ENCODE measurements around the gene NPL.

NPL gene

DNA sequence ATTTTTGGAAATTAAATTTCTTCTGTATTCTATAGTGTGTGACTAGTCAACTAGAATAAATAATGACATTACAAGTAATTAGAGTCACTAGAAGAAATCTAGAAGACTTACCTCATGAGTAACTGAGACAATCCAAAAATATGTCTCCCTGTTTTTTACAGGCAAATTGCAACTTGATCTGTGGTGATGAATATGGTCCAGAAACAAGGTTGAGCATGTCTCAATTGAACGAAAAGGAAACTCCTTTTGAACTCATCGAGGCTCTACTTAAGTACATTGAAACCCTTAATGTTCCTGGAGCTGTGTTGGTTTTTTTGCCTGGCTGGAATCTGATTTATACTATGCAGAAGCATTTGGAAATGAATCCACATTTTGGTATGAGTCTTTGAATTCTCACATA lies 86.3 kb downstream of the NPL start:
- DNase-seq, result no peak

DNA sequence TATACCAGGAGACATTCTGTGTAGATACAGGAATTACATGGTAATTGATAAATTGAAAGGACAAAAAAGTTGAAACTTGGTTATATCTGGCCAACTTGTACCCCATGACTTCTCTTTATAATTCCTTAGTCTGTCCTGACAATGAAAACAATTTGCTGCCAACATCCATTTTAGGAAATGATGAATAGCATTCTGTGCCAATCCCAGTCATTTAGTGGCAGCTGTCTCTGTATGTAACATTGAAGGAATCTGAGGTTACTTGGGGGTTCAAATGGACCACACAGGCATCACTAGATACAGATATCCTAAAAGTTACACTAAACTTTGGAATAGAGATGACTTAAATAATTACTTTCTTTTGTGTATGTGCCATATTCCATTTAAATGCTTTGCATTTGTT lies 87.8 kb downstream of the NPL start:
- DNase-seq, result no peak

DNA sequence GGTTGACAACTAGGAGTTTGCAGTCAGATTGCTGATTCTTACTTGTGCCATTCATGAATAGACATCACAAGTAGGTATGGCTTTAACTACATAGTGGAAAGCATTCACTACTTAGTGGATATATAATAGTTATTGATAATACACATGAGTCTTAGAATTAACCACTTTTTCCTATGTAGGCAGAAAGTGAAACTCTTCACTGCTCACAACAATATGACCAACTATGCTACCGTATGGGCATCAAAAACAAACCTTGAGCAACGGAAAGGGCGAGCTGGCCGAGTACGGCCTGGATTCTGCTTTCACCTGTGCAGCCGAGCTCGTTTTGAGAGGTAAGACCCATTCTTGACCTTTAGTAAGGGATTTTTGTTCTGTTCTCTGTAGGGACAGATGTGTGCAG lies 88.3 kb downstream of the NPL start:
- no peak for DNase-seq
